Upper lobe of left lung (tissue), 4 donors: Measurements from ENCODE around the gene NBAS.

Source experiments
- POLR2A ChIP-seq, 4 donors: fragments of 450-650 bp; IDR thresholded peaks; one replicate each; pipeline ENCODE4 v1.5.1; 2016 to 2017; ENCODE audit warnings: antibody characterized with exemption in 4 of 4, mild to moderate bottlenecking in 2 of 4
- POLR2AphosphoS5 ChIP-seq, 2 donors: sonication (generic); formaldehyde crosslinking; IDR thresholded peaks; one replicate each; pipeline ENCODE4 v1.5.1; 2017; ENCODE audit warnings: antibody characterized with exemption in 2 of 2

GRCh38 chr2:15128846-15129245 is 432.3 kb downstream of the NBAS start:
- no peak for TF ChIP-seq POLR2AphosphoS5 (IDR thresholded peaks at IDR 0.05)
- TF ChIP-seq POLR2A (IDR thresholded peaks at IDR 0.05), result no peak
